GM12864 (cell line): Measurements from ENCODE around the gene CFAP69.

Experiments used
- DNase-seq: peaks from one replicate; pipeline ENCODE4 v3.0.0-alpha.2; 2011; ENCODE audit warnings: low read depth
- H3K4me3 ChIP-seq: 2 replicates; pipeline ENCODE4 v1.5.1; 2011; ENCODE audit warnings: mild to moderate bottlenecking, low read depth, low read length, control low read depth
- TF ChIP-seq, protein P1 (sequence below): IDR thresholded peaks from 2 replicates; pipeline ENCODE4 v1.5.1; 2011; ENCODE audit warnings: low read depth, mild to moderate bottlenecking, moderate library complexity, low read length, control low read depth, inconsistent platforms; ENCODE audit errors: missing control alignments

Gene CFAP69

GRCh38 chr7:90276033-90276728, 31.2 kb downstream of the CFAP69 start:
- TF ChIP-seq, protein P1, sequence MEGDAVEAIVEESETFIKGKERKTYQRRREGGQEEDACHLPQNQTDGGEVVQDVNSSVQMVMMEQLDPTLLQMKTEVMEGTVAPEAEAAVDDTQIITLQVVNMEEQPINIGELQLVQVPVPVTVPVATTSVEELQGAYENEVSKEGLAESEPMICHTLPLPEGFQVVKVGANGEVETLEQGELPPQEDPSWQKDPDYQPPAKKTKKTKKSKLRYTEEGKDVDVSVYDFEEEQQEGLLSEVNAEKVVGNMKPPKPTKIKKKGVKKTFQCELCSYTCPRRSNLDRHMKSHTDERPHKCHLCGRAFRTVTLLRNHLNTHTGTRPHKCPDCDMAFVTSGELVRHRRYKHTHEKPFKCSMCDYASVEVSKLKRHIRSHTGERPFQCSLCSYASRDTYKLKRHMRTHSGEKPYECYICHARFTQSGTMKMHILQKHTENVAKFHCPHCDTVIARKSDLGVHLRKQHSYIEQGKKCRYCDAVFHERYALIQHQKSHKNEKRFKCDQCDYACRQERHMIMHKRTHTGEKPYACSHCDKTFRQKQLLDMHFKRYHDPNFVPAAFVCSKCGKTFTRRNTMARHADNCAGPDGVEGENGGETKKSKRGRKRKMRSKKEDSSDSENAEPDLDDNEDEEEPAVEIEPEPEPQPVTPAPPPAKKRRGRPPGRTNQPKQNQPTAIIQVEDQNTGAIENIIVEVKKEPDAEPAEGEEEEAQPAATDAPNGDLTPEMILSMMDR, result no peak
- no peak for DNase-seq

DNA sequence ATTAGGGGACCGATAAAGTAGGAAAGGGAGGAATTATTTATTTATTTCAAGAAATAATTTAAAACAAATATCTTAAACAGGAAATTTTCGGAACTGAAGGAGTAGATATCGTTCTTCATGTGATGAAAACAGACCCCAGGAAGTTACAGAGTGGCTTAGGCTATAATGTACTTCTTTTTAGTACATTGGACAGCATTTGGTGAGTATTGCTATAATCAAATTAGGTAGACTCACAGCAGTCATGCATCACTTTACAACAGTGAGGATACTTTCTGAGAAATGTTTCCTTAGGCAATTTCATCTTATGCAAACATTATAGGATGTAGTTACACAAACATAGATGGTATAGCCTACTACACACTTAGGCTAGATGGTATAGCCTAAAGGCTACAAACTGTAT, 43.2 kb downstream of the CFAP69 start:
- H3K4me3 ChIP-seq, result no peak overlapping the region
- TF ChIP-seq, protein P1, result no peak
- DNase-seq, result no peak

More at GRCh38 chr7:90276033-90276728, 31.2 kb downstream of the CFAP69 start:
- no peak overlapping the region for H3K4me3 ChIP-seq

- TF ChIP-seq, protein P1, result no peak
- no peak overlapping the region for H3K4me3 ChIP-seq
- no peak for DNase-seq
Measured at GRCh38 chr7:90290244-90291113, 45.5 kb downstream of the CFAP69 start.

- TF ChIP-seq, protein P1, result peak; percentile 62
- no peak overlapping the region for H3K4me3 ChIP-seq
- no peak for DNase-seq
Measured at GRCh38 chr7:90298145-90299038, 53.4 kb downstream of the CFAP69 start.

- no peak for DNase-seq
- no peak overlapping the region for H3K4me3 ChIP-seq
- TF ChIP-seq, protein P1, result no peak
Measured at GRCh38 chr7:90303241-90303640, 58.3 kb downstream of the CFAP69 start.

- TF ChIP-seq, protein P1, result no peak
- no peak for DNase-seq
- no peak overlapping the region for H3K4me3 ChIP-seq
Measured at GRCh38 chr7:90309872-90310271, 64.9 kb downstream of the CFAP69 start.
